ENCODE measurements around the gene TMEM61.

Gene TMEM61

GRCh38 chr1:54980528-54981241 is at the start of gene TMEM61:
TMEM61 (plus strand) TSS chr1:54980628; CDS start chr1:54981066, 438 bp downstream.
- TF ChIP-seq, protein P1, sequence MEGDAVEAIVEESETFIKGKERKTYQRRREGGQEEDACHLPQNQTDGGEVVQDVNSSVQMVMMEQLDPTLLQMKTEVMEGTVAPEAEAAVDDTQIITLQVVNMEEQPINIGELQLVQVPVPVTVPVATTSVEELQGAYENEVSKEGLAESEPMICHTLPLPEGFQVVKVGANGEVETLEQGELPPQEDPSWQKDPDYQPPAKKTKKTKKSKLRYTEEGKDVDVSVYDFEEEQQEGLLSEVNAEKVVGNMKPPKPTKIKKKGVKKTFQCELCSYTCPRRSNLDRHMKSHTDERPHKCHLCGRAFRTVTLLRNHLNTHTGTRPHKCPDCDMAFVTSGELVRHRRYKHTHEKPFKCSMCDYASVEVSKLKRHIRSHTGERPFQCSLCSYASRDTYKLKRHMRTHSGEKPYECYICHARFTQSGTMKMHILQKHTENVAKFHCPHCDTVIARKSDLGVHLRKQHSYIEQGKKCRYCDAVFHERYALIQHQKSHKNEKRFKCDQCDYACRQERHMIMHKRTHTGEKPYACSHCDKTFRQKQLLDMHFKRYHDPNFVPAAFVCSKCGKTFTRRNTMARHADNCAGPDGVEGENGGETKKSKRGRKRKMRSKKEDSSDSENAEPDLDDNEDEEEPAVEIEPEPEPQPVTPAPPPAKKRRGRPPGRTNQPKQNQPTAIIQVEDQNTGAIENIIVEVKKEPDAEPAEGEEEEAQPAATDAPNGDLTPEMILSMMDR (IDR thresholded peaks at IDR 0.05), result no peak

DNA sequence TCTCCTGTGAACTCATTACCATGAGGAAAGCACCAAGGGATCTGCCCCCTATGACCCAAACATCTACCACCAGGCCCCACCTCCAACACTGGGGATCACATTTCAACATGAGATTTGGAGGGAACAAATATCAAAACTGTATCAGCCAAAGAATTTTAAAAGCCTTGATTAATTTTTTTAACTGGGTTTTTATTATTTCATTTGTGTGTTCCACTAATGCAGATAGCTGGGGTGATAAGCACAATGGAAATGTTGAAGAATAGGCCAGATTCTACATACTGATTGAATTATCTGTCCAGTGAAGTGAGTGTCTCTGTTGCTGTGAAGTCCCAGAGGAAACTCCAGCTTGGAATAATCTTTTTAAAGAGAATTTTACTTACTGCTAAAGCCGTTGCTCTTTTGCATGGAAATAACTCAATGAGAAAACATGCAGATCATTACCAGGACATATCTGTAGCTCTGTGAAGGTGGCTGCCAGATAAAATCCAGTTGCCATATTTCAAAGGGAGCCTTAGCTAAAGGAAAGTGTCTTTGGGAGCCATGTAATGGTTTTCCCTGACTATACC is 49.1 kb upstream of the TMEM61 start:
- TF ChIP-seq, protein P1 (IDR thresholded peaks at IDR 0.05), result no peak

GRCh38 chr1:54934869-54935268 is 45.6 kb upstream of the TMEM61 start:
- TF ChIP-seq, protein P1 (IDR thresholded peaks at IDR 0.05), result no peak

DNA sequence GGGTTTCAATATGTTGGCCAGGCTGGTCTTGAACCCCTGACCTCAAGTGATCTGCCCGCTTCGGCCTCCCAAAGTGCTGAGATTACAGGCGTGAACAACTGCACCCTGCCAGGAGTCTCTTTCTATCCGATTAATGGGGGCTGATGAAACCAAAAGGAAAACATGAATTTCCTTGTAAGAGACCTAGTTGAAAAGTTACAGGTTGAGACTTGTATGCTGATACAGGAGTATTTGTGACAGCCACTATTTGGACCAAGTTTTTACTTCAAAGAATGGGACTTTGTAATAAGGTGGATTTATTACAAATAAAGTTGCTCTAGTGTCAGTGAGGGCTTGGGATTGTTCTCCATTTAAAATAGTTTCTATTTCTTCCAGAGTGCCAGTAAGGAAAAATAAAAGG is 43.6 kb upstream of the TMEM61 start:
- TF ChIP-seq, protein P1 (IDR thresholded peaks at IDR 0.05), result no peak

DNA sequence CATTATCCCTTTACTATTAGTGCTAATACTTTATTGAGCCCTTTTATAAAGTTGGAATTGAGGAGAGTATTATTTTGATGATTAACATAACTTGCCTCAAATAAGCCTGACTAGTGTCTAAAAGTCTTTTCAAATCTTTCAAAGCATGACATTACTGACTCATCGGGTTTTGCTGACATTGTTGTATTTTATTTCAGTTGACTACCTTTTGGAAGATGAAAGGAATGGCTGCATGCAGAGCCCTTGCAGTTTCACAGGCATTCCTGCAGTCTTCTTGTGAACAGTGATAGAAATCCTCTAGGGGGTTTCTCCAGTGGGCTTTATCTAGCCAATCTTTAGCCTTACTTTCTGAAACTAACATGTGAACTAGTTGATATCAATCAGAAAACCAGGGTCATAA is 43.0 kb upstream of the TMEM61 start:
- TF ChIP-seq, protein P1 (IDR thresholded peaks at IDR 0.05), result no peak

DNA sequence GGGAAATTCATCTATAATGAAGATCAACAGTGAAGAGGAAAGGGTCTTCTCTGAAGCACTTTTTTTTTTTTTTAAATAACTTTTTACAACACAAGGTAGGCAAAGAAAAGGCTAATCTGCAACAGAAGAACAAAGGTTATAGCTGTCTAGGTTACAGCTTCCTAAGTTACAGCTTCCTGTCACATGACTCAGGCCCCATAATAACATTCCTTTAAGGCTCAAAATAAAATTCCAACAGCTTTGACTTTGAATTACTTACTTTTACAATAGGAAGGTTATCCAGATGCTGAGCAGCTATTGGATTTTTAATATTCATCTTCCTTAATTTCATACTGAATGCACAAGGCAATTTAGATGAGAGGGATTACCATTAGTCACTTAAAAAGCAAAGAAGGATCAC is 40.4 kb upstream of the TMEM61 start:
- TF ChIP-seq, protein P1 (IDR thresholded peaks at IDR 0.05), result no peak

DNA sequence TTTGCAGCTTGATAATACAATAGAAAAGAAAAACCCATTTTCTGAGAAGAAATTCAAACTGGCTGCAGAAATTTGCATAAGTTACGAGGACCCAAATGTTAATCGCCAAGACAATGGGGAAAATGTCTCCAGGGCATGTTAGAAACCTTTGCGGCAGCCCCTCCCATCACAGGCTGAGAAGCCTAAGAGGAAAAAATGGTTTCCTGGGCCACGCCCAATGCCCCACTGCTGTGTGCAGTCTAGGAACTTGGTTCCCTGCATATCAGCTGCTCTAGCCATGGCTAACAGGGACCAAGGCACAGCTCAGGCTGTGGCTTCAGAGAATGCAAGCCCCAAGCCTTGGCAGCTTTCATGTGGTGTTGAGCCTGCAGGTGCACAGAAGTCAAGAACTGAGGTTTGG is 37.5 kb upstream of the TMEM61 start:
- TF ChIP-seq, protein P1 (IDR thresholded peaks at IDR 0.05), result no peak

Data from LNCAP (cell line).